Globus pallidus (tissue), 1 donor: ENCODE results near the gene RNF103.

Experiments
- DNase-seq: peaks from one replicate; pipeline ENCODE4 v3.0.0-alpha.2; 2015; ENCODE audit warnings: low spot score

Gene RNF103

DNA sequence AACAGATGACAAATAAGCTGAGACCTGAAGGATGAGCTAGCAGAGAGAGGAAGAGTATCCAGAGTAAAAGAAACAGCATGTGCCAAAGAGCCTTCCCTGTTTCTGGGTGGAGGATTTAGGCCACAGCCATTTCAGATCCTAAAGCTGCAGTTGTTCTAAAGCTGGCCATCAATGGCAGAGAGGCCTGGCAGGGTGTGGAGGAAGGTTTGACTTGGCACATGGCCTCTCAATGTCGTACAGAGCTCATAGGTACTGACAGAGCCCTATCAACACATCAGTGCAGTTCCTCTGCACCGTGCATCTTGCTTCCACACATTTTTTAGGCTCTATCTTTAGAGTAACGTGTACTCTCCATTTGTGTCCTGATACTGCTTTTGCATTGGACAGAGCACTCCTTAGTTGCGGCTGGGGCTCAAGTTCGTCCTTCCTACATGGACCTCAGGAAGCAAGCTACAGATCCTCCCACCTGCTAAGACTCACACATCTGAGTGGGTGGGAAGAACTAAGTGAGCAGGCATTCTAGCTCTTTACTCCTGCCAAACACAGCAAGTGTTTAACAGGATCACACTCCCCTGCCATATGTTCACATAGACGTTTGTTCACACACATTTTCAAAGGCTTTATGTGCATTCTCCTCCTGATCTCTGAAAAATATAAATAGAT is 57.4 kb downstream of the RNF103 start:
- DNase-seq = no peak

DNA sequence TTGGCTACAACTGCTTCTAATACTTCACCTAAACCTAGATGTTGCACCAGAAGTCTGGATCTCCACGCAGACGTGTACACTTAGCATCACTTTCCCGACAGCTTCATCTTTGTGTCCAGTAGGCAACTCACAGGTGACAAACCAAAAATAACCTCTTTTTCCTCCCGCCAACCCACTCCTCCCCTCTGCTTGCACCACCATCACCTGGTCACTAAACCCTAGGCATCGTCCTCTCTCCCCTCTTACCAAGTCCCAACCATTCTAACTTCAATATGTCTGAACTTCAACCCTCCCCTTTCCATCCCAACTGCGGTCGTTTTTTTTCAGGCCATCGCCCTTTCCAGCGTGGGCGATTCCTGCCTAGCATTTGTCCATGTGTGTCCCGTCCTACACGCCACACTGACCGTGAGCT is 60.0 kb downstream of the RNF103 start:
- no peak for DNase-seq

GRCh38 chr2:86562922-86563649 is 60.6 kb downstream of the RNF103 start, which contains the start of gene CHMP3:
Gene CHMP3 (minus strand): TSS chr2:86563443. CDS start chr2:86563348, 95 bp downstream.
- DNase-seq = peak; percentile 96

GRCh38 chr2:86562485-86562921 is 61.2 kb downstream of the RNF103 start:
- no peak for DNase-seq

DNA sequence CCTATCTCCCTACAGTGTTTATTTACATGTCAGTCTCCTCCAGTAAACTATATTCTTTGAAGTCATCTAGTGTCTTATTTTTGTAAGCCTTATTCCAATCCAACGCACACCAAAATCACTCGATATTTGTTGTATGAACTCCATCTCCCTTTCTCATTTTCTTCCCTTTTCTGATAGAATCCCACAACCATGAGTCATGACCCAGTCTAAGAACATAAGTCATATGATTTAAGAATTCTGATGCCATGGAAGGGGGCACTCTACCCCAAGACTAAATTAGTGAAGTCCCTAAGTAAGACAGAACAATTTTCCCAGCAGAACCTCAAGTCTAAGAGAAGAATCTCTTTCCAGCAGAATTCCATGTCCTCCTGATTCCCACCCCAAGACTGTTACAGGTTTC is 65.8 kb downstream of the RNF103 start:
- no peak for DNase-seq

- no peak for DNase-seq
Measured at GRCh38 chr2:86556508-86556907, 67.2 kb downstream of the RNF103 start.
